Esophagus squamous epithelium (tissue), 4 donors: ENCODE data around the gene MAGOH.

Experiments used
- CTCF ChIP-seq, 6 experiments: fragments of 450-650 bp in 4 of 6; fragments of 200-600 bp in 2 of 6; sonication (generic) in 2 of 6; IDR thresholded peaks; one replicate each; pipeline ENCODE4 v1.5.1; 2016 to 2019; ENCODE audit warnings: antibody characterized with exemption in 6 of 6, mild to moderate bottlenecking in 4 of 6, moderate library complexity in 4 of 6
- POLR2A ChIP-seq, 4 donors: fragments of 450-650 bp; IDR thresholded peaks; one replicate each; pipeline ENCODE4 v1.6.1; 2017; ENCODE audit warnings: antibody characterized with exemption in 4 of 4, mild to moderate bottlenecking in 4 of 4, moderate library complexity in 3 of 4

GRCh38 chr1:53219711-53220110, 18.6 kb downstream of the MAGOH start:
- no peak for TF ChIP-seq POLR2A (IDR thresholded peaks at IDR 0.05)
- no peak for TF ChIP-seq CTCF (IDR thresholded peaks at IDR 0.05)
